ENCODE data around the gene DUOX2. TPM values are rescaled to one million over a fixed set of nuclear protein-coding genes. Genes with fewer than 3 reads are reported as not detected.
"Not testable (repeated sequence)": the region's sequence is repeated elsewhere in the genome, so short reads cannot be mapped to it uniquely, and the experiment has no call there.

The DUOX2 gene
- total RNA-seq, 1 experiment from 2014 or later = 0.08 TPM

GRCh38 chr15:45064386-45064785 is 49.6 kb downstream of the DUOX2 start:
- ChIA-PET CTCF (no interaction called here), POLR2A (no interaction called here)
- no peak for ATAC-seq
- no peak for TF ChIP-seq SIN3A (IDR thresholded peaks at IDR 0.05; ENCODE audit: borderline replicate concordance, insufficient read depth, low read depth, low read length)
- no peak for TF ChIP-seq TCF7L2 (IDR thresholded peaks at IDR 0.05; ENCODE audit: low read depth, low read length)
- no peak for TF ChIP-seq POLR2AphosphoS5 (IDR thresholded peaks at IDR 0.05; ENCODE audit: low read depth, low read length)
- TF ChIP-seq CTCF (IDR thresholded peaks at IDR 0.05) = no peak
- no peak for TF ChIP-seq REST (IDR thresholded peaks at IDR 0.05; ENCODE audit: insufficient read depth in 1 of 2, low read depth in 2 of 2, low read length in 1 of 2)
- Histone ChIP-seq H3K27me3 (ENCODE audit: control insufficient read depth, insufficient read depth, low read length) (no peaks in the 10 kb centered on the region), H3K4me1 (ENCODE audit: control insufficient read depth, insufficient read depth, low read length) (no peaks in the 10 kb centered on the region), H3K36me3 (ENCODE audit: control insufficient read depth, insufficient read depth, low read length) (no peaks in the 10 kb centered on the region), H3K4me3 (ENCODE audit: low read depth in 2 of 2, low read length in 2 of 2) (no peak overlapping the region), H3K27ac (ENCODE audit: low read length) (no peak overlapping the region), H3K9me3 (ENCODE audit: control insufficient read depth, insufficient read depth, low read depth, low read length) (no peaks in the 10 kb centered on the region)
- DNase-seq (ENCODE audit: low read depth, low spot score) = no peak
- intact Hi-C loops (cut with micrococcal nuclease; ENCODE audit: unreplicated experiment) = no loop called here
- in situ Hi-C loops (cut with HindIII; ENCODE audit: low pct_unique_long_range_greater_than_20kb, low sequenced_read_pairs) = no loop called here
- BruUV-seq (replicated peaks) = no TSS peak

GRCh38 chr15:45062301-45062700 is 51.7 kb downstream of the DUOX2 start:
- ATAC-seq; BruUV-seq (replicated peaks); CTCF ChIA-PET; H3K4me1 ChIP-seq (ENCODE audit: control insufficient read depth, insufficient read depth, low read length); POLR2A ChIA-PET; intact Hi-C loops (cut with micrococcal nuclease; ENCODE audit: unreplicated experiment); H3K27me3 ChIP-seq (ENCODE audit: control insufficient read depth, insufficient read depth, low read length); in situ Hi-C loops (cut with HindIII; ENCODE audit: low pct_unique_long_range_greater_than_20kb, low sequenced_read_pairs); H3K27ac ChIP-seq (ENCODE audit: low read length); H3K4me3 ChIP-seq (ENCODE audit: low read depth in 2 of 2, low read length in 2 of 2); DNase-seq (ENCODE audit: low read depth, low spot score); H3K9me3 ChIP-seq (ENCODE audit: control insufficient read depth, insufficient read depth, low read depth, low read length); H3K36me3 ChIP-seq (ENCODE audit: control insufficient read depth, insufficient read depth, low read length): not testable (repeated sequence)

- DNase-seq (ENCODE audit: low read depth, low spot score); intact Hi-C loops (cut with micrococcal nuclease; ENCODE audit: unreplicated experiment): not testable (repeated sequence)
Observed at GRCh38 chr15:45058690-45059675, 55.0 kb downstream of the DUOX2 start.

GRCh38 chr15:45052676-45053075 is 61.3 kb downstream of the DUOX2 start:
- H3K27me3 ChIP-seq (ENCODE audit: control insufficient read depth, insufficient read depth, low read length); ATAC-seq; in situ Hi-C loops (cut with HindIII; ENCODE audit: low pct_unique_long_range_greater_than_20kb, low sequenced_read_pairs); POLR2A ChIA-PET; CTCF ChIA-PET; DNase-seq (ENCODE audit: low read depth, low spot score); BruUV-seq (replicated peaks); intact Hi-C loops (cut with micrococcal nuclease; ENCODE audit: unreplicated experiment); H3K9me3 ChIP-seq (ENCODE audit: control insufficient read depth, insufficient read depth, low read depth, low read length); H3K36me3 ChIP-seq (ENCODE audit: control insufficient read depth, insufficient read depth, low read length); H3K4me1 ChIP-seq (ENCODE audit: control insufficient read depth, insufficient read depth, low read length); H3K4me3 ChIP-seq (ENCODE audit: low read depth in 2 of 2, low read length in 2 of 2); H3K27ac ChIP-seq (ENCODE audit: low read length): not testable (repeated sequence)

More at GRCh38 chr15:45058690-45059675, 55.0 kb downstream of the DUOX2 start:
- BruUV-seq (replicated peaks); H3K27ac ChIP-seq (ENCODE audit: low read length); POLR2A ChIA-PET; H3K27me3 ChIP-seq (ENCODE audit: control insufficient read depth, insufficient read depth, low read length); H3K4me1 ChIP-seq (ENCODE audit: control insufficient read depth, insufficient read depth, low read length); H3K4me3 ChIP-seq (ENCODE audit: low read depth in 2 of 2, low read length in 2 of 2); in situ Hi-C loops (cut with HindIII; ENCODE audit: low pct_unique_long_range_greater_than_20kb, low sequenced_read_pairs); ATAC-seq; H3K9me3 ChIP-seq (ENCODE audit: control insufficient read depth, insufficient read depth, low read depth, low read length); CTCF ChIA-PET; H3K36me3 ChIP-seq (ENCODE audit: control insufficient read depth, insufficient read depth, low read length): not testable (repeated sequence)

Data from Panc1 (cell line).